Chondrocyte (in vitro differentiated cells): ENCODE data around the gene PHF13. TPM values are rescaled to one million over a fixed set of nuclear protein-coding genes. Genes with fewer than 3 reads are reported as not detected.
A peak's percentile ranks its signal among the peaks of the same experiment; 100 is the strongest.

Source experiments
- DNase-seq: peaks from one replicate; pipeline ENCODE4 v3.0.0; 2021; ENCODE audit warnings: mixed read lengths, low spot score
- H3K27ac Mint-ChIP-seq: one replicate; pipeline ENCODE4 v1.8.0; 2021; ENCODE audit warnings: mild to moderate bottlenecking, moderate library complexity, mixed read lengths; ENCODE audit not compliant: unreplicated experiment
- H3K27me3 Mint-ChIP-seq: 2 replicates; pipeline ENCODE4 v1.8.0; 2021; ENCODE audit warnings: low read depth, mixed read lengths
- H3K36me3 Mint-ChIP-seq: 2 replicates; pipeline ENCODE4 v1.8.0; 2021; ENCODE audit warnings: low read depth, mixed read lengths
- H3K4me1 Mint-ChIP-seq: 2 replicates; pipeline ENCODE4 v1.8.0; 2021; ENCODE audit warnings: low read depth, mild to moderate bottlenecking, mixed read lengths
- H3K4me3 Mint-ChIP-seq: one replicate; pipeline ENCODE4 v1.8.0; 2021; ENCODE audit warnings: mild to moderate bottlenecking, moderate library complexity, mixed read lengths; ENCODE audit not compliant: unreplicated experiment
- H3K9me3 Mint-ChIP-seq: 2 replicates; pipeline ENCODE4 v1.8.0; 2021; ENCODE audit warnings: low read depth, mixed read lengths
- CTCF ChIP-seq: fragments of 200-600 bp; sonication (generic); IDR thresholded peaks from 2 replicates; pipeline ENCODE4 v1.5.0; 2021; ENCODE audit warnings: antibody characterized with exemption, mild to moderate bottlenecking, moderate library complexity
- total RNA-seq: library from RNA; stranded (reverse); gene quantifications from 3 replicates; pipeline ENCODE4 v1.2.1, GENCODE V29; 2021

The PHF13 gene
- total RNA-seq, 1 donor from 2014 or later: 25.6 TPM

DNA sequence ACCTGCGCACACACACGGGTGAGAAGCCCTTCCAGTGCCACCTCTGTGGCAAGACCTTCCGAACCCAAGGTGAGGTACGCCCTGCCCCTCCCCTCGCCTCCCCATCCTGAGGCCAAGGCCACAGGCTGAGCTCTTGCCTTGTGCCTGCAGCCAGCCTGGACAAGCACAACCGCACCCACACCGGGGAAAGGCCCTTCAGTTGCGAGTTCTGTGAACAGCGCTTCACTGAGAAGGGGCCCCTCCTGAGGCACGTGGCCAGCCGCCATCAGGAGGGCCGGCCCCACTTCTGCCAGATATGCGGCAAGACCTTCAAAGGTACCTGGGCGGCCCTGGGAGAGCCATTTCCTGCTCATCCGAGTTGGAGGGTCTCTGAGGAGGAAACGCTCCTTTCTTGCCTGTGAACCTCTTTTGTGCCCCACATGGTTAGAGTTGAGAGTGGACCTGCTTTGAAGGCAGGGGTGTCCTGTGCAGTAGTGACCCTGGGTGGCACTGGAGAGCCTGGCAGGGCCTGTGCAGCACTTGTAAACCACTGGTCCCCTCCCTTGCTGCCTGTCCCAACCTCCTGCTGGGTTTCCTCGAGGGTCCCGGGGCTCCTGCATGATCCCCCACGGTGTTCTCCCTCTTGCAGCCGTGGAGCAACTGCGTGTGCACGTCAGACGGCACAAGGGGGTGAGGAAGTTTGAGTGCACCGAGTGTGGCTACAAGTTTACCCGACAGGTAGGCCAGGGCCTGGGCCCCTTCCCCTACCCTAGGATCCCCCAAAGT is 25.2 kb upstream of the PHF13 start:
- H3K27me3 Mint-ChIP-seq: no peaks in the 10 kb centered on the region
- TF ChIP-seq CTCF: no peak
- peak overlapping the region; percentile 45 for H3K27ac Mint-ChIP-seq
- H3K36me3 Mint-ChIP-seq: peaks cover 3% of the 10 kb centered on the region
- H3K4me1 Mint-ChIP-seq: no peaks in the 10 kb centered on the region
- no peak overlapping the region for H3K4me3 Mint-ChIP-seq
- DNase-seq: no peak
- H3K9me3 Mint-ChIP-seq: no peaks in the 10 kb centered on the region

GRCh38 chr1:6588893-6589520 is 24.5 kb upstream of the PHF13 start:
- peaks cover 5% of the 10 kb centered on the region for H3K36me3 Mint-ChIP-seq
- no peaks in the 10 kb centered on the region for H3K9me3 Mint-ChIP-seq
- H3K4me3 Mint-ChIP-seq: no peak overlapping the region
- peak overlapping the region; percentile 45 for H3K27ac Mint-ChIP-seq
- DNase-seq: no peak
- H3K4me1 Mint-ChIP-seq: no peaks in the 10 kb centered on the region
- no peak for TF ChIP-seq CTCF
- no peaks in the 10 kb centered on the region for H3K27me3 Mint-ChIP-seq

GRCh38 chr1:6590046-6590445 is 23.5 kb upstream of the PHF13 start:
- DNase-seq: no peak
- peaks cover 8% of the 10 kb centered on the region for H3K36me3 Mint-ChIP-seq
- no peaks in the 10 kb centered on the region for H3K9me3 Mint-ChIP-seq
- H3K27ac Mint-ChIP-seq: no peak overlapping the region
- H3K4me3 Mint-ChIP-seq: no peak overlapping the region
- TF ChIP-seq CTCF: no peak
- no peaks in the 10 kb centered on the region for H3K4me1 Mint-ChIP-seq
- H3K27me3 Mint-ChIP-seq: no peaks in the 10 kb centered on the region

DNA sequence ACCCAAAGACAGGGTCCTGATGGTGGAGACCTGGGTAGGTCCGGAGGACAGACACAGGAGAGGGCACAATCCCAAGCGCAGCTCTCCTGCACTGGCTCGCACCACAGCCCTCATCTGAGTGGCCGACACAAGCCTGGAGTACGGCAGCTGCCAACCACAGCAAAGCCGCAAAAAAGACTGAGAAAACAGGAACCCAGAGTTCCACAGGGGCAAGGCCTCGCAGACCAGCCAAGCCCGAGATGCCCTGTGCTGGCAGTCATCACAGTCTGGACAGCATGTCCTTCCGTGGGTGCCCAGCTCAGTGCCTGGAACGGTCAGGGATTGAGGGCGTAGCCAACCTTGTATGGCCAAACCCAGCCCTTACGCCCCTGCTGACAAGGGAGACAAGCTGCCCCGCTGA is 22.3 kb upstream of the PHF13 start:
- Mint-ChIP-seq H3K27me3 (no peaks in the 10 kb centered on the region), H3K9me3 (no peaks in the 10 kb centered on the region), H3K4me3 (no peak overlapping the region), H3K36me3 (peaks cover 17% of the 10 kb centered on the region), H3K4me1 (peaks cover 4% of the 10 kb centered on the region), H3K27ac (no peak overlapping the region)
- no peak for TF ChIP-seq CTCF
- DNase-seq: no peak

GRCh38 chr1:6591644-6592043 is 21.9 kb upstream of the PHF13 start:
- no peak for TF ChIP-seq CTCF
- Mint-ChIP-seq H3K27me3 (no peaks in the 10 kb centered on the region), H3K9me3 (no peaks in the 10 kb centered on the region), H3K4me3 (no peak overlapping the region), H3K4me1 (peaks cover 8% of the 10 kb centered on the region), H3K36me3 (peaks cover 20% of the 10 kb centered on the region), H3K27ac (no peak overlapping the region)
- DNase-seq: no peak
